HepG2 (cell line): ENCODE data around the gene RRBP1. TPM values are rescaled to one million over a fixed set of nuclear protein-coding genes. Genes with fewer than 3 reads are reported as not detected.

ENCODE experiments used
- ATAC-seq: fragments of 200-7000 bp; cut with Tn5 transposase; 3 replicates; pipeline ENCODE4 v1.9.1; 2020; ENCODE audit warnings: mild to moderate bottlenecking, moderate library complexity
- BruUV-seq: library from RNA; stranded (reverse); fragments of 400-500 nt; replicated peaks from 2 replicates; lab custom pipeline; 2021; lab: Mats Ljungman, UMichigan
- CTCF ChIA-PET: fragments of 300-600 bp; formaldehyde crosslinking; extraction: SDS; loops from one replicate; lab custom pipeline; 2021; ENCODE audit warnings: low total read pairs, inconsistent platforms, low intra/inter-chr PET ratio; lab: Yijun Ruan, JAX
- POLR2A ChIA-PET: fragments of 350-600 bp; sonication (Branson Sonifier 250); formaldehyde crosslinking; loops from one replicate; lab custom pipeline; 2020; ENCODE audit warnings: antibody characterized with exemption, inconsistent platforms; lab: Yijun Ruan, JAX
- DNase-seq: peaks from one replicate; pipeline ENCODE4 v3.0.0-alpha.2; 2015; ENCODE audit warnings: low spot score
- FAIRE-seq: peaks from 3 replicates; lab custom pipeline; 2011; peaks lifted over from hg19 to GRCh38; lab: Jason Lieb, UNC
- H2AFZ ChIP-seq: one replicate; pipeline ENCODE4 v1.6.1; 2011; ENCODE audit warnings: low read length, inconsistent platforms
- H3K27ac ChIP-seq: fragments of 300-600 bp; 3 replicates; pipeline ENCODE4 v1.8.0; 2011; ENCODE audit warnings: mixed run types, mild to moderate bottlenecking, mixed read lengths, low read length, inconsistent platforms; ENCODE audit not compliant: insufficient read depth; ENCODE audit errors: extremely low read length
- H3K27me3 ChIP-seq, 2 experiments: fragments of 200-600 bp in 1 of 2; 2 replicates in 1 of 2; 3 replicates in 1 of 2; pipeline versions ENCODE4 v1.6.0 to v1.8.0; 2011; ENCODE audit warnings: low read length in 2 of 2, mild to moderate bottlenecking in 2 of 2, moderate library complexity in 2 of 2, inconsistent platforms in 1 of 2; ENCODE audit not compliant: insufficient read depth in 2 of 2, control insufficient read depth in 1 of 2
- H3K36me3 ChIP-seq, 2 experiments: fragments of 200-600 bp in 1 of 2; replicated peaks in 1 of 2; 2 replicates in 1 of 2; 3 replicates in 1 of 2; pipeline versions ENCODE4 v1.5.1 to v1.8.0; 2011; ENCODE audit warnings: low read length in 2 of 2, inconsistent platforms in 1 of 2; ENCODE audit not compliant: insufficient read depth in 2 of 2, control insufficient read depth in 1 of 2
- H3K4me1 ChIP-seq: 2 replicates; pipeline ENCODE4 v1.5.1; 2012; ENCODE audit warnings: low read length, inconsistent platforms; ENCODE audit not compliant: insufficient read depth
- H3K4me2 ChIP-seq: 2 replicates; pipeline ENCODE4 v1.6.0; 2011; ENCODE audit warnings: low read depth, low read length, inconsistent platforms
- H3K4me3 ChIP-seq, 3 experiments: fragments of 200-600 bp in 1 of 3; sonication (generic), shearing (Covaris generic) in 1 of 3; replicated peaks in 1 of 3; 2 replicates each; pipeline ENCODE4 v1.5.1; 2011 to 2016; ENCODE audit warnings: low read length in 3 of 3, inconsistent platforms in 2 of 3, low read depth in 2 of 3, mild to moderate bottlenecking in 2 of 3, control low read depth in 1 of 3, mixed read lengths in 1 of 3; ENCODE audit not compliant: insufficient read depth in 1 of 3
- H3K79me2 ChIP-seq: one replicate; pipeline ENCODE4 v1.6.1; 2011; ENCODE audit warnings: low read length, inconsistent platforms; ENCODE audit not compliant: insufficient read depth
- H3K9ac ChIP-seq: 2 replicates; pipeline ENCODE4 v1.6.0; 2011; ENCODE audit warnings: mild to moderate bottlenecking, low read depth, low read length, inconsistent platforms; ENCODE audit not compliant: insufficient read depth
- H3K9me3 ChIP-seq: 2 replicates; pipeline ENCODE4 v1.5.1; 2012; ENCODE audit warnings: mild to moderate bottlenecking, low read length
- H4K20me1 ChIP-seq: 2 replicates; pipeline ENCODE4 v1.6.0; 2011; ENCODE audit warnings: inconsistent platforms, mild to moderate bottlenecking, low read length, moderate library complexity; ENCODE audit not compliant: insufficient read depth
- CHD2 ChIP-seq: IDR thresholded peaks from 2 replicates; pipeline ENCODE4 v1.6.1; 2011; ENCODE audit warnings: low read depth, low read length, improper control_type of control experiment
- EEA1 ChIP-seq: sonication (generic); formaldehyde crosslinking; IDR thresholded peaks from 2 replicates; pipeline ENCODE4 v1.5.1; 2020; ENCODE audit warnings: mild to moderate bottlenecking, missing genetic modification reagents, borderline replicate concordance
- HHEX ChIP-seq: IDR thresholded peaks from 2 replicates; pipeline ENCODE4 v1.6.1; 2016; ENCODE audit warnings: control low read depth
- NAIF1 ChIP-seq: sonication (generic); formaldehyde crosslinking; IDR thresholded peaks from 2 replicates; pipeline ENCODE4 v1.5.0; 2020; ENCODE audit warnings: mild to moderate bottlenecking, missing genetic modification reagents, borderline replicate concordance
- NFKB2 ChIP-seq: sonication (generic); formaldehyde crosslinking; IDR thresholded peaks from 2 replicates; pipeline ENCODE4 v1.4.0; 2020; ENCODE audit warnings: missing genetic modification reagents, borderline replicate concordance
- NPAS2 ChIP-seq: sonication (generic); formaldehyde crosslinking; IDR thresholded peaks from 2 replicates; pipeline ENCODE4 v1.8.0; 2022; ENCODE audit warnings: mild to moderate bottlenecking, missing genetic modification reagents, borderline replicate concordance
- PBX3 ChIP-seq: sonication (generic); formaldehyde crosslinking; IDR thresholded peaks from 2 replicates; pipeline ENCODE4 v1.8.1; 2023; ENCODE audit warnings: missing genetic modification reagents, inconsistent platforms, borderline replicate concordance
- PLRG1 ChIP-seq: fragments of 450-650 bp; conservative IDR thresholded peaks from 2 replicates; pipeline ENCODE4 v1.6.1; 2016
- SUZ12 ChIP-seq: fragments of 150-350 bp; IDR thresholded peaks from 2 replicates; pipeline ENCODE4 v1.6.1; 2014; ENCODE audit warnings: low read depth, low read length
- ZBTB7A ChIP-seq: sonication (generic); formaldehyde crosslinking; IDR thresholded peaks from 2 replicates; pipeline ENCODE4 v1.8.0; 2022; ENCODE audit warnings: mild to moderate bottlenecking, missing genetic modification reagents
- ZNF17 ChIP-seq: sonication (generic); formaldehyde crosslinking; IDR thresholded peaks from 2 replicates; pipeline ENCODE4 v1.5.0; 2020; ENCODE audit warnings: mild to moderate bottlenecking, missing genetic modification reagents
- ZNF326 ChIP-seq: sonication (generic); formaldehyde crosslinking; IDR thresholded peaks from 2 replicates; pipeline ENCODE4 v1.4.0; 2020; ENCODE audit warnings: missing genetic modification reagents, borderline replicate concordance
- ZNF460 ChIP-seq: sonication (generic); formaldehyde crosslinking; IDR thresholded peaks from 2 replicates; pipeline ENCODE4 v1.5.1; 2020; ENCODE audit warnings: missing genetic modification reagents, mild to moderate bottlenecking, borderline replicate concordance
- ZNF547 ChIP-seq: sonication (generic); formaldehyde crosslinking; IDR thresholded peaks from 2 replicates; pipeline ENCODE4 v1.5.1; 2020; ENCODE audit warnings: mild to moderate bottlenecking, missing genetic modification reagents
- ZNF777 ChIP-seq: sonication (generic); formaldehyde crosslinking; IDR thresholded peaks from 2 replicates; pipeline ENCODE4 v1.4.0; 2020; ENCODE audit warnings: missing genetic modification reagents
- WGBS: methylation state at CpG from one replicate; pipeline ENCODE4 v1.1.6; 2017; ENCODE audit warnings: low lambda C conversion rate; 5-methylcytosine and 5-hydroxymethylcytosine counted together
- in situ Hi-C: cut with HindIII; loops from 2 replicates; pipeline ENCODE4 v1.10.0; 2017; ENCODE audit warnings: low pct_unique_long_range_greater_than_20kb; ENCODE audit not compliant: extremely low pct_ligation_motif_present
- intact Hi-C: fragments of 100-400 bp; cut with micrococcal nuclease; formaldehyde crosslinking; loops from one replicate; pipeline ENCODE4 v1.10.0; 2022; ENCODE audit not compliant: unreplicated experiment
- polyA plus RNA-seq, 8 experiments: library from polyadenylated mRNA; depleted of rRNA in 3 of 8; stranded (reverse) in 7 of 8; unstranded in 1 of 8; fragments of >200 nt; fragmentation: Illumina TruSeq in 4 of 8; extraction: Trizol in 4 of 8; gene quantifications; 2 replicates each; pipeline versions ENCODE4 v1.2.1 to v1.2.3, GENCODE V29; 2011 to 2016; ENCODE audit warnings: low read depth in 4 of 8, missing spikeins in 1 of 8, mixed read lengths in 1 of 8; ENCODE audit not compliant: insufficient read depth in 1 of 8
- total RNA-seq, 5 experiments: library from RNA; depleted of rRNA; stranded (reverse); fragments of >200 nt; fragmentation: Illumina TruSeq; extraction: Trizol; gene quantifications; 2 replicates each; pipeline ENCODE4 v1.2.3, GENCODE V29; 2016; ENCODE audit warnings: low read depth in 1 of 5
- TF ChIP-seq, protein P1 (sequence below): fragments of 450-650 bp; IDR thresholded peaks from 2 replicates; pipeline ENCODE4 v1.6.1; 2017

RRBP1 gene
- total and polyA plus RNA-seq, 2 of the 13 experiments (the other 11 are each of a cell fraction or from before 2014, with no cell fraction given), result 150 to 222 TPM

GRCh38 chr20:17611540-17612286 is 70.3 kb downstream of the RRBP1 start (continued):
- TF ChIP-seq EEA1 (CRISPR knock-in tag) (no peak), CHD2 (no peak), HHEX (CRISPR knock-in tag) (no peak), NFKB2 (CRISPR knock-in tag) (no peak; the same call in 1 of the 2 replicates), PLRG1 (no peak), PBX3 (CRISPR knock-in tag) (no peak), NPAS2 (CRISPR knock-in tag) (no peak), ZNF326 (CRISPR knock-in tag) (no peak), ZNF17 (CRISPR knock-in tag) (no peak), ZNF777 (CRISPR knock-in tag) (0 out of 2 replicates have a peak, but pooled peaks have one; percentile 26)

DNA sequence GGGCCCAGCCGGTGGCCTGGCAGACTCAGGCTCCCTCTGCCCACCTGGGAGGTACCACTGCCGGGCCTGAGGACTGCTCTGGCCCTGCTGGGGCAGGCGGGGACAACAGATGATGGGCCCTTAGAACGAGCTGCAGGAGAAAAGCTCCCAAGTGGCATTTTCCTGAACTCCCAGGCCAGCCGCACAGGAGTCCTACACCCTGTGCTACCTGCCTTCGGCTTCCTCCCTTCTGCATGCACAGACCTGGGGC is 70.8 kb downstream of the RRBP1 start:
- POLR2A ChIA-PET, result interaction anchor here (1.2 kb wide), 2 partner anchors 41 to 71 kb away, joined by 3 read pairs; partner anchors contain the start of genes DSTN and RRBP1
- no peaks in the 10 kb centered on the region for H3K79me2 ChIP-seq
- DNase-seq (no peak), FAIRE-seq (no peak), ATAC-seq (peak; percentile 76)
- H3K9ac ChIP-seq, result no peak overlapping the region
- in situ Hi-C loops (loop anchor here (5.0 kb wide), 1 partner anchor 74 kb away; no protein-coding TSS in a partner anchor), intact Hi-C loops (no loop called here)
- H3K9me3 ChIP-seq, result no peaks in the 10 kb centered on the region
- H2AFZ ChIP-seq, result no peak overlapping the region
- no peak overlapping the region for H3K4me2 ChIP-seq
- CTCF ChIA-PET, result interaction anchor here (0.9 to 3.1 kb wide), 4 partner anchors 74 to 328 kb away, joined by 3 to 11 read pairs (median 6); no protein-coding TSS in a partner anchor
- no peak overlapping the region for H3K27ac ChIP-seq
- peaks cover 12% of the 10 kb centered on the region; the same call in 1 of the 2 replicates for H4K20me1 ChIP-seq
- H3K27me3 ChIP-seq, result no peaks in the 10 kb centered on the region
- peaks cover 16 to 26% of the 10 kb centered on the region in 2 experiments for H3K36me3 ChIP-seq
- peaks cover 24% of the 10 kb centered on the region for H3K4me1 ChIP-seq
- no TSS peak for BruUV-seq
- no peak overlapping the region for H3K4me3 ChIP-seq
- WGBS, result 77% methylated on average over 3 of the region's 6 CpGs
- TF ChIP-seq ZNF547 (CRISPR knock-in tag) (0 out of 2 replicates have a peak, but pooled peaks have one; percentile 52), ZNF460 (CRISPR knock-in tag) (no peak), ZBTB7A (CRISPR knock-in tag) (no peak), NAIF1 (CRISPR knock-in tag) (no peak), SUZ12 (no peak)
- TF ChIP-seq, protein P1, sequence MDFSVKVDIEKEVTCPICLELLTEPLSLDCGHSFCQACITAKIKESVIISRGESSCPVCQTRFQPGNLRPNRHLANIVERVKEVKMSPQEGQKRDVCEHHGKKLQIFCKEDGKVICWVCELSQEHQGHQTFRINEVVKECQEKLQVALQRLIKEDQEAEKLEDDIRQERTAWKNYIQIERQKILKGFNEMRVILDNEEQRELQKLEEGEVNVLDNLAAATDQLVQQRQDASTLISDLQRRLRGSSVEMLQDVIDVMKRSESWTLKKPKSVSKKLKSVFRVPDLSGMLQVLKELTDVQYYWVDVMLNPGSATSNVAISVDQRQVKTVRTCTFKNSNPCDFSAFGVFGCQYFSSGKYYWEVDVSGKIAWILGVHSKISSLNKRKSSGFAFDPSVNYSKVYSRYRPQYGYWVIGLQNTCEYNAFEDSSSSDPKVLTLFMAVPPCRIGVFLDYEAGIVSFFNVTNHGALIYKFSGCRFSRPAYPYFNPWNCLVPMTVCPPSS, result no peak
